NCI-H2029 treated with DMSO at 0.1 percent for 48 hours (cell line): ENCODE measurements around the gene EPHA3.

Source experiments
- DNase-seq: peaks from one replicate; lab custom pipeline; 2025; lab: John Stamatoyannopoulos, UW

The EPHA3 gene

GRCh38 chr3:89227634-89228033 lies 120.2 kb downstream of the EPHA3 start:
- no peak for DNase-seq

DNA sequence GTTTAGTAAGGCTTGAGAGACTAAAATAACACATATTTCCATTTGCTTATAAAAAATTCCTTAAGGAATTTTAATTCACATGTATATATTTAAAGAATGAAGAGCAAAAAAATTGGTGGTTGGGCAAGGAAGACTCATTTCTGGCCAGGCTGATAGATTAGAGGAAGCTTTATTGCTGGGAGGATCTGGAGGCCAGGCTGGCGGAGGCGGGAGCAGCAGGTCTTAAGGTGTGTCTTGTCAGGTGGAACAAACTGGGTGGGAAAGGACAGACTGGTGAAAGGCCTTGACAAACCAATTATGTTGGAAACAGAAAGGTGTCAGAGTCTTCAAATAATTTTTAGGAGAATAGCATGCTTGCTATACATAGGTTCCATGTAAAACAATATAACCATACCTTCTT lies 124.7 kb downstream of the EPHA3 start:
- no peak for DNase-seq

DNA sequence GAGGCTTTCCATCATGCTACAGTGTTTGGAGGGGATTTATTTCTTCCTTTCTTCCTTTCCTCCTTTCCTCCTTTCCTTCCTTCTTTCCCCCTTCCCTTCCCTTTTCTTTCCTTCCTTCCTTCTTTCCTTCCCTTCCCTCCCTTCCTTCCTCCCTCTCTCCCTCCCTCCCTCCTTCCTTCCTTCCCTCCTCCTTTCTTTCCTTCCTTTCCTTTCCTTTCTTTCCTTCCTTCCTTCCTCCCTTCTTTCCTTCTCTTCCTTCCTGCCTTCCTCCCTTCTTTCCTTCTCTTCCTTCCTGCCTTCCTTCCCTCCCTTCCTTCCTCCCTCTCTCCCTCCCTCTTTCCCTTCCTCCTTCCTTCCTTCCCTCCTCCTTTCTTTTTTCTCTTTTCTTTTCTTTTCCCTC lies 127.2 kb downstream of the EPHA3 start:
- DNase-seq = no peak

DNA sequence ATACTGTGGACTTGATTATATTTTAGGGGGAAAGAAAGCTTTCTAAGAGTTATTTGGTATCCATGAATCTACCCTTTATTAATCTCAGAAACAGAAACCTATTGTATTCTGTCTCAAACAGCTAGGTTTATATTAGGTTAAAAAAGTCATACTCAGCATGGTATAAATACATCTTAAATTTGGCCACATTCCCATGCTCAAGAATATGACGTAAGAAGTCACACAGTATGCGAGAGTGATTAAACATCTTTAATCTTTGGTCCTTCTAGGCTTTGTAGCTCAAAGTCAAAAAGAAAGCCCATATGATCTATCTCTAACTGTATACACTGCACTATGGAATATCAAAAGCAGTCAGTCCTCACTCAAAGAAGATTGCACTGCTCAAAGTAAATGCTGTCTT lies 131.4 kb downstream of the EPHA3 start:
- DNase-seq = no peak

GRCh38 chr3:89239774-89240173 lies 132.4 kb downstream of the EPHA3 start:
- no peak for DNase-seq

DNA sequence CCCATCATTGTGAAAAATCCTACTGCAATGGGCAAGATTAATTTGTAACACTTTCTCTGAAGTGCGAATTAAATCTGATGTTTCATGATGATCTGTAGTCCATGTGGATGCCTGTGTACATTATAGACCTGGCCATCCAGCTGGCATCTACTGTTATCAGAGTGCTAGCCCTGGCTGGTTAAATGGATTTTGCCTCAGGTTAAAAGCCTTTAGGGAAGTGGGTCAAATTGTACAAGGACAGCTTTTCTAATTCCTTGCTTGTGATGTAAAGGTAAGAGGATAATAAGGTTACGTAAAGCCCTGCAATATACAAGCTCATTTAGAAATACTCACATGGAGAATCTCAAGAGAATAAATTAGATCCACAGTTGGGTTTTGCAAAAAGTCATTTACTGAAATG lies 138.2 kb downstream of the EPHA3 start:
- DNase-seq = no peak

DNA sequence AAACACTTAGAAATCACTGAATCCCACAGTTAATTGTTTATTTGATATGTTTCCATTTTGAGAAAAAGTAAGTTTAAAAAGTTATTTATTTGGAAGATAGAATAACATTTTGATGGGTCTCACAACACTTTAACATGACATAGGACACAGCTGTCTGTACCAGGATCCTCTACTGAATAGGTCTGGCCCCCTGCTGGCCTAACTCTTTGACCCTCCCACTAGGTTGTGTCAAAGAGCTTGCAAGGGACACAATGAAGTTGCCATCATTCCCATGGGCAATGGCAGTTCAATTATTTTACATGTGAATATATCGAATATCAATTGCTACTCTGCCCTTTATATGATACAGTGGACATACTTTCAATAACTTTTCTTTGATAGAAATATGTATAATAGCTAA lies 138.9 kb downstream of the EPHA3 start:
- no peak for DNase-seq

DNA sequence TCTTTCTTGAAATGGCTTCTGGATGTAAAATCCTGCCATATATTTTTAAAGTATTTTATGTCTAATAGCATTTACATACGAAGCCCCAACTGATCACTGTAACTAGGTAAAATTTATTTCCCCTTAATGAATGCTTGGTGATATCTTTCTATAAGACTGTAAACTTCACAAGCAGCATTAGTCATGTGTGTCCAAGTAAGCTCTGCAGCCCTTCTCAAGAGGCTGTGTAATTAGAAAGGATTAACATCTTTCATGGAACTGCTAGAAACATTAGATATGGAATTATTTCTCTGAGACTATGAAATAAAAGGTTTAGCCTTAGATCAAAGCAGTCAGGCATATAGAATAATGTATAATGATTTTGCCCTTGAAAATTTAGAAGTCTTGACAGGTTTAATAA lies 143.3 kb downstream of the EPHA3 start:
- no peak for DNase-seq

GRCh38 chr3:89252016-89252415 lies 144.6 kb downstream of the EPHA3 start:
- no peak for DNase-seq

GRCh38 chr3:89252860-89253259 lies 145.4 kb downstream of the EPHA3 start:
- no peak for DNase-seq

DNA sequence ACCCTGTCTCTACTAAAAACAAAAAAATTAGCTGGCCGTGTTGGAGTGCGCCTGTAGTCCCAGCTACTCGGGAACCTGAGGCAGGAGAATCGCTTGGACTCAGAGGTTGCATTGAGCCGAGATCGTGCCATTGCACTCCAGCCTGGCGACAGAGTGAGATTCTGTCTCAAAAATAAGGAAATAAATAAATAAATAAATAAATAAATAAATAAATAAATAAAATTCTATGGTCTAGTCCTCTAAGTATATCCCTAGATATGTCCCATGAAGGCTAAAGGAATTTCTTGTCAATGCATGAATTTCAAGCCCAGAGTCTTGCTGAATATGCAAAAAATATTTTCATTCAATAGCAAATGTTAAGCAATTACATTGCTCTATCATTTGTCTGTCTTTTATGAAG lies 149.0 kb downstream of the EPHA3 start:
- no peak for DNase-seq

DNA sequence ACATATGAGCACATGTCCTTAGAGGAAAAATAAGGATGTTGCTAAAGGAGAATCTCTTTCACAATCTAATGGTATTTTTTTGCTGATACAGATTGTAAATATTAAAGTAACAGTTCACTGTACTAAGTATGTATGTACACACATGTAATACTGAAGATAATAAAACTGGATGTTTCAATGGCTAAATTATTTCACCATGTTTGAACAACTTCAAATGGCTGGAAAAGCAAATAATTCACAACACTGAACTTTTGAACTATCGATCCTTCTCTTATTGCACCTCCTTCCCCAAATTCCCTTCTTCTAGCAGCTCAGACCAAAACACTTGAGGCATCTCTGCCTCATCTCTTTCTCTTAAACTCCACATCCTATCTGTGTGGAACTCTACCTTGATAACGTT lies 149.5 kb downstream of the EPHA3 start:
- DNase-seq = no peak

GRCh38 chr3:89260721-89261120 lies 153.3 kb downstream of the EPHA3 start:
- DNase-seq = no peak

GRCh38 chr3:89261673-89262072 lies 154.3 kb downstream of the EPHA3 start:
- no peak for DNase-seq

- no peak for DNase-seq
Measured at GRCh38 chr3:89262309-89262929, 155.0 kb downstream of the EPHA3 start.

GRCh38 chr3:89264037-89264560 lies 156.7 kb downstream of the EPHA3 start:
- DNase-seq = no peak

DNA sequence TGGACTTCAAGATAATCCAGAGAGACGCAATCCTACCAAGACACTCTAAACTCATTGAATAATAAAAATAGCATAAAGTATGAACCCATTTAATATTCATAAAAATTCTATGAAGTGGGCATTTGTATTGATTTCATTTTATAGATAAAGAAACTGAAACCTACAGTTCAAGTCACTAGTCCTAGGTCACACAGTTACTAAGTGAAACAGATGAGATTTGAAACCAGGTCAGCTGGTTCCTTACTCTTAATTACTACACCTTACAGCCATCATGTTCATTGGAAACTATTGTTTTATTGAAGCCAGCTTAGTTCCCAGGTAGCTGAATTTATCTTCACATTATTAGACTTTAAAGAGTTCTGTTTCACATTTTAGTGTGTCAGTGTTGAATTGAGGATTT lies 158.7 kb downstream of the EPHA3 start:
- DNase-seq = no peak

GRCh38 chr3:89268059-89268458 lies 160.6 kb downstream of the EPHA3 start:
- DNase-seq = no peak

- DNase-seq = no peak
Measured at GRCh38 chr3:89270201-89270600, 162.8 kb downstream of the EPHA3 start.

GRCh38 chr3:89275001-89275400 lies 167.6 kb downstream of the EPHA3 start:
- DNase-seq = no peak

DNA sequence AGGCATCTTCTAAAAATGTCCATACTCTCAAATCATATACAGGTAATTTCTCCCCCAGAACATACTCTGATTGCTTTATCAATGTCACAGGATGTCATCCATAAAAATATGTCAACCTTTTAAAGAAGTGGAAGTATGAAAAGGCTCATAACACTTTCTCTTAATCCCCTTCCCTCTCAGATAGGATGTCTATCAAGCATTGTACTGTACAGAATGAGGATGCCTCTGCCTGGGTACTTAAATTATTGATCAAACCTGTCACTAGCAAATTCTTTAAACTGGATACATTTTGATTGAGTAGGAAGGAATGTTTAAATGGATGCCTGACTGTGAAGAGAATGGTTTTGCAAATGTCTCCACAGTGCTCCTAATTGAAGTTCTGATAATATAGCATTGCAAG lies 168.7 kb downstream of the EPHA3 start:
- DNase-seq = no peak

DNA sequence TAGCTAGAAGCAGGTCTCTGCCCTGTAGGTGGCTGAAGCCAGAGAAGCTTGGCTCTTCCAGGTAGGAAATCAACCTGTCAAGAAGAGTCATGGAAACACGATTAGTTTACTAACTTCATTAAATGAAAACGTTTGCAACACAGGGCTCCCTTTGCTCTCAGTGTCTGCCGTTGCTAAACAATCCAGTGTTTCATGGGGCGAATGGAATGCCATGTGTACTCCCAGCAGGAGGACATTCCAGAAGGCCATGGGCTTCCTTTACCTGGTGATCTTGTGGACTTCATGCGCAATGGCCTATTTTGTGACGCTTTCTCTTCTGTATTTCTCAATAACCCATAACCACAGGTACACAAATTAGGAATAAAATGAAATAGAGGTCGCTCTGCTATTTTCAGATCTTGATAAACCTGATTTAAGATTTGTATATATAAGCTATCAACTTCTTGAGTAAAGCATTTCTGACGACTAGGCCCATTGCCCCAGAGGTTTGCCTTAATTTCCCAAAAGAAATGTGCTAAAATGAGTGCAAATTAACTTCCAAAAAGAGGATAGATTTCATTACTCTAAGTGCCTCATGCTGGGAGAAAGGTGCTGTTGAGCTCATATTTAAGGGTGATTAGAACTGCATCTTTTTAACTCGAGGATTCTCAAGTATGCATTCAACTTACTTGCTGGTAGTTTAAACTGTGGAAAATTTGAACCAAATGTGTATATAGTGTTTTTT lies 171.0 kb downstream of the EPHA3 start:
- no peak for DNase-seq

DNA sequence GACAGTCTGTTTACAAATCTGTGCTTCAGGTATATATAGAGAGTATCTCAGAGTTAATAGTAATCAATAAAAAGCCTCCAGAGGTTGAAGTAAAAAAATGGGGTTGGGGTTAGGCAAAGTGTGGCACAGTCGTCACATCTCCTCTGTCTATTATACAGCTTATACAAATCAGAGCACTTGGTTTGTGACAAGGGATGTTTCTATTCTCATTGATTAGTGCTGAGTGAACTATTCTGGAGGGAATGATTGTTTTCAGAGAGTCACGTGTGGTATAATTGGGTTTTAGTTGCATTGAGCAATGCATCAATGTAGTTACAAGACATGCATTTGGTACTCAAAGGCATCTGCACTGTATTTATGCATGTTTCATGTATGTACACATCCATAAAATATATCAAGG lies 172.9 kb downstream of the EPHA3 start:
- no peak for DNase-seq

DNA sequence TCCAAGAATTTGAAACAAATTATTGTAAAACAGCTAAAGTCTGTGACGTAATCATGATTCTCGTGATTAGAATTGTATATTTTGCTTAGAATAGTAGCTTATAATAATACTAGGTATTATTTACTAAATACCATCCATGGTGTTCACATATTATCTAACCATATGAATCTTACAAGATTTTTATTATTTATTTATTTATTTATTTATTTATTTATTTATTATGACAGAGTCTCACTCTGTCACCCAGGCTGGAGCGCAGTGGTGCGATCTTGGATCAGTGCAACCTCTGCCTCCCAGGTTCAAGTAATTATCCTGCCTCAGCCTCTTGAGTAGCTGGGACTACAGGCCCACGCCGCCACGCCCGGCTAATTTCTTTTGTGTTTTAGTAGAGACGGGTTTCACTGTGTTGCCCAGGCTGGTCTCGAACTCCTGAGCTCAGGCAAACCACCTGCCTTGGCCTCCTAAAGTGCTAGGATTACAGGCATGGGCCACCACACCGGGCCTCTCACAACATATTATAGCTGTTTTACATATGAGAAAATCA lies 173.5 kb downstream of the EPHA3 start:
- no peak for DNase-seq
